Urinary bladder (tissue), 4 donors: ENCODE results near the gene NSMCE1. TPM values are rescaled to one million over a fixed set of nuclear protein-coding genes. Genes with fewer than 3 reads are reported as not detected.
A peak's percentile ranks its signal among the peaks of the same experiment; 100 is the strongest.

Experiments
- DNase-seq: peaks from one replicate; pipeline ENCODE4 v3.0.0-alpha.2; 2015; ENCODE audit errors: extremely low spot score
- H3K27ac ChIP-seq: one replicate; pipeline ENCODE4 v1.5.1; 2013; ENCODE audit warnings: low read depth, mild to moderate bottlenecking, moderate library complexity
- H3K36me3 ChIP-seq: one replicate; pipeline ENCODE4 v1.6.1; 2013; ENCODE audit warnings: mild to moderate bottlenecking, moderate library complexity; ENCODE audit not compliant: insufficient read depth
- H3K4me1 ChIP-seq: one replicate; pipeline ENCODE4 v1.6.1; 2013; ENCODE audit warnings: mild to moderate bottlenecking, moderate library complexity; ENCODE audit not compliant: insufficient read depth
- H3K4me3 ChIP-seq: one replicate; pipeline ENCODE4 v1.5.1; 2013; ENCODE audit warnings: low read depth, low read length
- WGBS: extraction: QIAGEN DNeasy Blood & Tissue Kit; methylation state at CpG from one replicate; pipeline ENCODE4 v1.1.7; 2013; 5-methylcytosine and 5-hydroxymethylcytosine counted together
- polyA plus RNA-seq: library from polyadenylated mRNA; stranded (reverse); fragments of 200-250 nt; gene quantifications from one replicate; pipeline ENCODE4 v1.2.3, GENCODE V29; 2013
- total RNA-seq: library from RNA; depleted of rRNA; stranded (reverse); fragments of >200 nt; gene quantifications from one replicate; pipeline ENCODE4 v1.2.3, GENCODE V29; 2014
- donor health status: healthy with polysubstance abuse.
- donor health status: healthy.

Gene NSMCE1, protein sequence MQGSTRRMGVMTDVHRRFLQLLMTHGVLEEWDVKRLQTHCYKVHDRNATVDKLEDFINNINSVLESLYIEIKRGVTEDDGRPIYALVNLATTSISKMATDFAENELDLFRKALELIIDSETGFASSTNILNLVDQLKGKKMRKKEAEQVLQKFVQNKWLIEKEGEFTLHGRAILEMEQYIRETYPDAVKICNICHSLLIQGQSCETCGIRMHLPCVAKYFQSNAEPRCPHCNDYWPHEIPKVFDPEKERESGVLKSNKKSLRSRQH
- 33.9 TPM for total RNA-seq
- polyA plus RNA-seq: 76.3 TPM

DNA sequence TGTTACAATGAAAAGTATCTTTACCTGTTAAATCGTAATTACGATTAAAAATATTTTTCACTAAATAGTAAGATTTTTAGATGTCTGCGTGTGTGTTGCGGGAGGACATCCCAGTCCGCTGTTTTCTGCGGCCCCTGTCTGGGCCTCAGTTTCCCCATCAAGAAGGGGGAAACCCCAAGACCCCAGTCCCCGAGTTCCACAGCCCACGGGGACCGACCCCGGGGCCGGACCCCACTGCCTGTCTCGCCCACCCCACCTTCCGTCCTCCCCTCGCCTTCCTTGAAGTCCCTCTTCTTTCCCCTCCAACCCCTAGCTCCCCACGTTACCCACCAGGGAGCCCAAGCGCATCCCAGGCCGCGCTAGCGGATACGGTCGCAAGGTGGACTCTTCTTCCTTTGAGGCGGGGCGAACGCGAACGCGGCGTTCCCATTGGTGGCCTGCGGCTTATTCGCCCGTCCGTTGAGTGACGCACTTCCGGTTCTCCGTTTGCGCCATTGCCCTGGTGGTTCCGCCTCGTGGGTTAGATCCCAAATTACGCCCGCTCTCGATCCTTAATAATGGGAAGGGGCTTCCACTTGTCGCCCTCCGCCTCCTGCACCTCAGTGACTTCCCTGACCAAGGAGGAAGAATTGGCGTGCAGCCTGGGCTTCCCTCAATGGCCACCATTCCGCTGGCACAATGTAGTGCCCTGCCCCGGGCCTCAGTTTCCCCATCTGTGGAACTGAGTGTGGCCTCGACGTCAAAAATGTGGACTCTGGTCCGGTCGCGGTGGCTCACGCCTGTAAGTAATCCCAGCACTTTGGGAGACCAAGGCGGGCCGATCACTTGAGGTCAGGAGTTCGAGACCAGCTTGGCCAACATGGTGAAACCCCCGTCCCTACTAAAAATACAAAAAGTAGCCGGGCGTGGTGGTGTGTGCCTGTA, at the start of gene NSMCE1:
TSS of gene NSMCE1 (minus strand) at position 397 of the 924 bp plus-strand sequence. CDS start 11,202 bp downstream, outside the sequence.
- WGBS: 8% methylated on average over 58 of the region's 58 CpGs
- no peaks in the 10 kb centered on the region for H3K36me3 ChIP-seq
- DNase-seq: peak; percentile 89

DNA sequence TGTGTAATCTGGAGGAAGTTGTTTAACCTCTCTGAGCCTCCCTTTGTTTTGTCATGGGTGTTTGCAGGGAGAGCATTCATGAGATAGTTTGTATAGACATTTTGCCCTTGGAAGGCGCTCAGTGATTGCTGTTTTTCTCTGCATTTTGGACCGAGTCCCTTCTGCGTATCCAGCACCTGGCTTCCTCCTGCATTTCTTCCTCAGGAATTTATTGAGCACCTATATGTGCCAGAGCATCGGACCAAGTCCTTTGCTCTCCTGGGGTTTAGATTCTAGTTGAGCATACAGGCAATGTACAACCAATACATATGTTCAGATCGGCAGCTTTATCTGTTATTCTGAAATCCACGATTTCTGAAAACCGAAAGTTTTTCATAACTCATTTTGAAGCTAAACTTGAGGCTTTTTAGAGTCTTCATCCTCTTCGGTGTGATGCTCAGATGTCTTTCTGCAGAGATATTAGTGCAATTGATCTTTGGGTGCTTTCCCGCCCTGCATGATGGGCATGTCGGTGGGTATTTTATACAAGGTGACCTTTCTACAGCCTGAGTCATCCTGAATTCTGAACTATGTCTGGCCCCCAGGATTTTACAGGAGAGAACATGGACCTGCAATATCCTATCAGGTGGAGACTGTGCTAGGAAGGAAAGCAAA, 49.3 kb upstream of the NSMCE1 start:
- no peak overlapping the region for H3K4me3 ChIP-seq
- peak overlapping the region; percentile 25 for H3K27ac ChIP-seq
- 76% methylated on average over 10 of the region's 10 CpGs for WGBS

More for the DNA sequence above, at the start of gene NSMCE1:
- Histone ChIP-seq H3K4me1 (peaks cover 2% of the 10 kb centered on the region), H3K27ac (peak within 1 kb of the TSS; percentile 88), H3K4me3 (peak within 1 kb of the TSS; percentile 78)

DNA sequence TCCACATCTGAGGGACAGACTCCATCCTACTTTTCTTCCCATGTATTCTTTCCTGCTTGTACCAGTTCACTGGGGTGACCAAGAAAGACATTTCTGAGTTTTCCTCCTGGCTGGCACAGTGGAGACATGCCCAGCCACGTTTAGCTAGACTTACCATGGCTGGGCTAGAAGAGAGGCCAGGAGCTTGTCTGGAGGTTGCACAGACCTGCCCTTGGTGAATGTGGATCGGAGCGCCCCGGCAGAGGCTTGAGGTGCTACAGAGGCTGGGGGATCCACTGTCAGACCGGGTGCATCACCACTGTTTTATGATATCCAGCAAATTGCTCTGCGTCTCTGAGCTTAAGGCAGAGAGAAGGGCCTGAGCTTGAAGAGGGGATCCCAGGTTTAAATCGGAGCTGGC, 48.7 kb upstream of the NSMCE1 start:
- Histone ChIP-seq H3K4me1 (no peaks in the 10 kb centered on the region), H3K36me3 (no peaks in the 10 kb centered on the region), H3K4me3 (no peak overlapping the region), H3K27ac (no peak overlapping the region)
- 51% methylated on average over 7 of the region's 7 CpGs for WGBS
- no peak for DNase-seq

More for the DNA sequence above, 49.3 kb upstream of the NSMCE1 start:
- DNase-seq: no peak
- Histone ChIP-seq H3K36me3 (no peaks in the 10 kb centered on the region), H3K4me1 (no peaks in the 10 kb centered on the region)

DNA sequence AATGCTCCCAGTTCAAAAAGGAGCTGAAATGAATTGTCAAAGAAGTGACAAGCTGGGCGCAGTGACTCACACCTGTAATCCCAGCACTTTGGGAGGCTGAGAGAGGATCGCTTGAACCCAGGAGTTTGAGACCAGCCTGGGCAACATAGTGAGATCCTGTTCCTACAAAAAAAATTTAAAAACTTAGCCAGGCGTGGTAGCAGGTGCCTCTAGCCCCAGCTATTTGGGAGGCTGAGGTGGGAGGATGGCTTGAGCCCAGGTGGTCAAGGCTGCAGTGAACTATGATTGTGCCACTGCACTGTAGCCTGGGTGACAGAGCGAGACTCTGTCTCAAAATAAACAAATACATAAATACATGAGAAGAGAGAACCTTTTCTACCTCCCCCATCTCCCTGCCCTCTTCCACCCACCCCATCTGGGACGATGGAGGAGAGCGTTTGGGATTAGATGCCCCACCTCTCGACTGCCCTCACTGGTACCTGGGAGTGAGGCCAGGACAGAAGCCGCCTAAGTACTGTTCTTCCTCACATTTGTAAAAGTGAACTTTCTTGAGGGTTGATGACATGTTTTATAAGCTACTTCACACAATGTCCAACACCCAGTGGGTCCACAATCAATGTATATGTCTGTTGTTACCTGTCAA, 47.6 kb upstream of the NSMCE1 start:
- H3K4me3 ChIP-seq: no peak overlapping the region
- DNase-seq: no peak

DNA sequence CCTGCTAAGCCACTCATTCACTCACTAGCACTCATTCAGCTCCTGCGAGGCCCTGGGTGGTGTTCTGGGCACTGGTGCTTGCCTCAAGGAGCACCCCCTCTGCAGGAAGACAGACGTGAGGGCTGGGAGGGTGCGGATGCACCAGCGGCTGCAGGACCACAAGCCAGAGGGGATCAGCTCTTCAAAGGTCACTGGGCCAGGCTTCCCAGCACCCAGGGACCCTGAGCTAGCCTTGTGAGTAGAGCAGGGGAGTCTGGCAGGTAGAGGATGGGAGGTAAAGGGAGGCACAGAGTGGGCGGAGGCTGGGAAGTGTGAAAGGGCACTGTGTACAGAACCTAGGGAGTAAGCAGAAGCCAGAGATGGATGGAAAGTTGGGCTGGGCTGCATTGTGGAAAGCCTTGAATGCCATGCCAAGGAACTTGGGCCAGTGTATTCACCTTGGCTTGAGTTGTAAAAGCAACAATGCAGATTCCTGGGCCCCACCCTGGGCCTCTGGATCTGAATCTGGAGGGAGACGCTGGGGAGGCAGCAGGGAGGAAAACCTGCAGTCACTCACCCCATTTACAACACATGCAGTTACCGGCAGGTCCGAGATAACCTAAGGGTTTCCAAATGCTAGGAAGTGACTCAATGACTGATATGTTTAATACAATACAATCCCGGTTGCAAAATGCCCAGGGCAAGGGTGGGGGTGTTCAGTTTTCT, 46.9 kb upstream of the NSMCE1 start:
- peak overlapping the region; percentile 21 for H3K4me3 ChIP-seq
- H3K27ac ChIP-seq: peak overlapping the region; percentile 19
- H3K4me1 ChIP-seq: no peaks in the 10 kb centered on the region
- H3K36me3 ChIP-seq: no peaks in the 10 kb centered on the region
- DNase-seq: no peak
- WGBS: 33% methylated on average over 9 of the region's 9 CpGs

More for the DNA sequence above, 47.6 kb upstream of the NSMCE1 start:
- Histone ChIP-seq H3K4me1 (no peaks in the 10 kb centered on the region), H3K27ac (no peak overlapping the region), H3K36me3 (no peaks in the 10 kb centered on the region)
- 54% methylated on average over 8 of the region's 8 CpGs for WGBS

DNA sequence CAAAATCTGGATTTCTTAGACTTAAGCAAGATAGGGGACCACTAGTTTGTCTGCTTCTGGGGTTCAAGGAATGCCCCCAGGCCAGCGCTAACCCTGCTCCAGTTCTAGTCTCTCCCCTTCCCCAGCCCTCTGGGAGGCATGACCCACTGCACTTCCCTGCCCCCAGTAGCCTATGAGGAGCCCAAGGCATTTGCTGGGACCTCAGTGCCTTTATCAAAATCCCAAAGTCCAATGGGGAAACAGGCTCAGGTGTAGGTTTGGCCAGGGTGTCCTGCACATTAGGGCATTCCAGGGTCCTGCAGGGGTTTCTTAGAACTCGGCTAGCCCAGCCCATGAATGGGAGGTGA, 46.4 kb upstream of the NSMCE1 start:
- 71% methylated on average over 2 of the region's 2 CpGs for WGBS
- Histone ChIP-seq H3K4me3 (peak overlapping the region; percentile 19), H3K4me1 (no peaks in the 10 kb centered on the region), H3K27ac (peak overlapping the region; percentile 19), H3K36me3 (no peaks in the 10 kb centered on the region)
- no peak for DNase-seq

DNA sequence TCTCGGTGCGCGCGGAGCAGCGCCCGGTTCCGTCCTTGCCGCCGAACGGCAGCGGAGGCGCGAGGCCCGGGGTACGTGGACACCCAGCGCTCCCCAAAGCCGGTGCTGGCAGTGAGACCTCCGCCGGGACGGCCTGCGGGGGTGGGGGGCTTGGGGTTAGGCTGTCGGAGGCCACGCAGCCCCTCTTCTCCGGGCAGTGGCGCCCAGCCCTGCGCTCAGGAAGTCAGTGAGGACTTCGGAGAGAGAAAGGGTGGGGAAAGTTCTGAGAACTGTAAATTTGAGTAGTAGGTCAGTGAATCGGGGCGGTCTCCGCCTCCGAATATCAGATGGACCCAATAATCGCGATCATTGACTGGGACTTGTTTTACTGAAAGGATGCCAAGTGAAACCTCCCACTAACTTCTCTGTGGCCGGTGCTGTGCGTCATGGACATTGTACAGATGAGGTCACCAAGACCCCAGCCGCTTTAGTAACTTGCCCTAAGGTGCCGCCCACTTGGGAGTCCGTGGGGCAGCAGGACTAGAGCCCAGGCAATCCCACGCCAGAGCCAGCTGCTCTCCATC, 45.7 kb upstream of the NSMCE1 start:
- Histone ChIP-seq H3K36me3 (no peaks in the 10 kb centered on the region), H3K4me3 (peak overlapping the region; percentile 81), H3K4me1 (no peaks in the 10 kb centered on the region), H3K27ac (peak overlapping the region; percentile 95)
- DNase-seq: peak; percentile 29
- under 1% methylated on average over 39 of the region's 39 CpGs for WGBS

DNA sequence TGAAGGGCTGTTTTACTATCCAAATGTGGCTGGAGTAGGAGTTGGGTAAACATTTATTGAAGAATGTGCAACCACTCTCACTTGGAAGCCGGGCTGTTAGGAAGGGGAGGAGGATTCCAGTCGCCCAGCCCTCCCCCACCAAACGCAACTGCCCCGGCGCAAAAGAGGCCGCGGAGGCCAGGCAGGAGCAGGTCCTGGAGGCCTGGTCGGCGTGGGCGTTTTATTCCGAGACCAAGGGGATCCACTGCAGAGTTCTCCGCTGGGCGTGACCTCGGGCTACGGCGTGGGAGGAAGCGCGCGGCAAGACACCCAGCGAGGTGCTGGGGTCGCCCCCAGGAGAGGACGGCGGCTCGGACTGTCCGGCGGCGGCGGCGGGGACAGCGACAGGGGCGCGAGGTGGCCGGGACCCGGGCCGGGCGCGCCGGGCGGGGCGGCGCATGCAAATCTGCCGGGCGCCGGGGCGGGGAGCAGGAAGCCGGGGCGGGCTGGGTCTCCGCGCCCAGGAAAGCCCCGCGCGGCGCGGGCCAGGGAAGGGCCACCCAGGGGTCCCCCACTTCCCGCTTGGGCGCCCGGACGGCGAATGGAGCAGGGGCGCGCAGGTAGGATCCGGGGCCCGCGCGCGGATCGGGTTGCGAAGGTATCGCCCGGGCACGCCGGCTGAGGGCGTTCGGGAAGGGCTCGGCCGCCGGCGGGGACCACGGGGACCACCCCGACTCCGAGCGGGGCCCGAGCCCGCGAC, 45.0 kb upstream of the NSMCE1 start, which contains the start of gene IL4R:
TSS of gene IL4R (plus strand) at position 553 of the 739 bp plus-strand sequence. CDS start 26,230 bp downstream, outside the sequence.
- Histone ChIP-seq H3K4me3 (peak within 1 kb of the TSS; percentile 81), H3K4me1 (no peaks in the 10 kb centered on the region), H3K27ac (peak within 1 kb of the TSS; percentile 95), H3K36me3 (no peaks in the 10 kb centered on the region)
- under 1% methylated on average over 85 of the region's 85 CpGs for WGBS
- DNase-seq: no peak

DNA sequence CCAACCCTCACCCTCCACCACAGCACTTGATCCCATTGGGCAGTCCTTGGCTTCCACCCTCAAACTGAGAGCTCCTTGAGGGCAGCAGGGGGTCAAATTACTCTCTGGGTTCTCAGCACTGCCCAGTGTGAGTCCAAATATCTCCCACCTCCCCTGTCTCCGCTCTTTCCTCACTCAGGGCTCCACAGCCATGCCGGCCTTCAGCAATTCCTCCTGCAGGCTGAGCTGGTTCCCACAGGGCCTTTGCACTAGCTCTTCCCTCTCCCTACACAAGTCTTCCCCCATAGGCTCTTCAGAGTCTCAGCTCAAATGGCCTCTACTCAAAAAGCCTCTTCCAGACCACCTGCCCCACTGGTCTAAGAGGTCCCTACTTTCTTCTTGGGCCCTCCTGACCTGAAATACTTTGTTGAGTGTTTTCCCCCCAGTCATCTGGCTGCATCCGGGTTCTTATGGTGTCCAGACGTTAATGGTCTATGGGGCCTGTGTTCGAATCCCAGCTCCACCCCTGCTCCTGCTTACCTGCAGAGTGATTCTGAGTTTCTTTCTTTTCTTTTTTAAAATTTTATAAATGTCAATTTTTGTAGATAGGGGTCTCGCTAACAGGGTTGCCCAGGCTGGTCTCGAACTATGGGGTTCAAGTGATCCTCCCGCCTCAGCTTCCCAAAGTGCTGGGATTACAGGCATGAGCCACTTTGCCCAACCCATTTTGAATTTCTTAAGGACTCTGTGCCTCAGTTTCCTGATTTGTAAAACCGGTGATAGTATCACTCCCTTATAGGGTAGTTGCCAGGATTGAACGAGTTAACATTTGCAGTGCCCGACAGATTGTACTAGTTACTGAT, 44.2 kb upstream of the NSMCE1 start:
- no peak for DNase-seq
- Histone ChIP-seq H3K27ac (no peak overlapping the region), H3K36me3 (no peaks in the 10 kb centered on the region), H3K4me3 (peak overlapping the region; percentile 81), H3K4me1 (no peaks in the 10 kb centered on the region)
- 69% methylated on average over 11 of the region's 11 CpGs for WGBS

DNA sequence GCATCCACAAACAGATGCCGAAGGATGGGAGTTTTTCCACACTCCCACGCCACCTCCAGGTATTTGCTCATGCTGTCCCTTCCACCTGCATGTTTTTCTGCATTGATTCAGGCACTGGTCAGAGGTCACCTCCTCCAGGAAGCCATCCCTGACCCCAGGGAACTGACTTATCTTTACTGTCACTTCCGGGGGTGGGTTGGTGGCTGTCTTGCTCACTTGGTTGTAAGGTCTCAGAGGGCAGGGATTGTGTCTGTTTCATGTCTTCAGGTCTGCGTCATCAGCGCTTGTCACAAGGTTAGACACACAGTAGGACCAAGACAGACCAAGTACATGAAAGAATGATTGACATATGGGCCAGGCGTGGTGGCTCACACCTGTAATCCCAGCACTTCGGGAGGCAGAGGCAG, 43.3 kb upstream of the NSMCE1 start:
- WGBS: 87% methylated on average over 7 of the region's 7 CpGs
- Histone ChIP-seq H3K4me1 (no peaks in the 10 kb centered on the region), H3K27ac (no peak overlapping the region), H3K36me3 (no peaks in the 10 kb centered on the region), H3K4me3 (no peak overlapping the region)
- no peak for DNase-seq

DNA sequence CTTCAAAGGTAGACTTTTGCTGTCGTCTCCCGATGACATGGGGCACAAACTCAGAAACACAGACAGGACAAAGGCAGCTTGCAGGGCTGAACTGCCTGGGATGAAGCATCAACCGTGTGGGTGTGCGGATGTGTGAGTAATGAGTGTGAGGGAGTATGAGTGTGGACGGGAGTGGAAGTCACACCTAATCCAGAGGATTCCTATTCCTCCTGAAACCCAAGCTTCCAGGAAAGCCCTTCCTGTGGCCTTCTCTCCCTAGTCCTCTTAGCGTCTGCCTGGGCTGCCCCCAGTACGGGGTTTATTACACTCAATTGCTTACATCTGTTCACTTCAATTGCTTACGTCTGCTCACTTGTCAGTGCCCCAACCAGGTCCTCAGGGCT, 42.9 kb upstream of the NSMCE1 start:
- Histone ChIP-seq H3K4me1 (no peaks in the 10 kb centered on the region), H3K27ac (no peak overlapping the region), H3K4me3 (no peak overlapping the region), H3K36me3 (no peaks in the 10 kb centered on the region)
- DNase-seq: no peak
- 70% methylated on average over 8 of the region's 8 CpGs for WGBS
